GM21360 (cell line): ENCODE data around the gene SLMAP.

ENCODE experiments used
- ATAC-seq: cut with Tn5 transposase; IDR thresholded peaks from one replicate; pipeline ENCODE4 v1.9.1; 2021; ENCODE audit warnings: mild to moderate bottlenecking, moderate library complexity; ENCODE audit not compliant: unreplicated experiment

Gene SLMAP

GRCh38 chr3:57958642-57959422 lies 202.7 kb downstream of the SLMAP start:
- ATAC-seq: no peak

GRCh38 chr3:57959423-57960173 lies 203.5 kb downstream of the SLMAP start:
- ATAC-seq: no peak

- ATAC-seq: no peak
Observed at GRCh38 chr3:57960174-57960505, 204.0 kb downstream of the SLMAP start.

- no peak for ATAC-seq
Observed at GRCh38 chr3:57961177-57961827, 205.2 kb downstream of the SLMAP start.

DNA sequence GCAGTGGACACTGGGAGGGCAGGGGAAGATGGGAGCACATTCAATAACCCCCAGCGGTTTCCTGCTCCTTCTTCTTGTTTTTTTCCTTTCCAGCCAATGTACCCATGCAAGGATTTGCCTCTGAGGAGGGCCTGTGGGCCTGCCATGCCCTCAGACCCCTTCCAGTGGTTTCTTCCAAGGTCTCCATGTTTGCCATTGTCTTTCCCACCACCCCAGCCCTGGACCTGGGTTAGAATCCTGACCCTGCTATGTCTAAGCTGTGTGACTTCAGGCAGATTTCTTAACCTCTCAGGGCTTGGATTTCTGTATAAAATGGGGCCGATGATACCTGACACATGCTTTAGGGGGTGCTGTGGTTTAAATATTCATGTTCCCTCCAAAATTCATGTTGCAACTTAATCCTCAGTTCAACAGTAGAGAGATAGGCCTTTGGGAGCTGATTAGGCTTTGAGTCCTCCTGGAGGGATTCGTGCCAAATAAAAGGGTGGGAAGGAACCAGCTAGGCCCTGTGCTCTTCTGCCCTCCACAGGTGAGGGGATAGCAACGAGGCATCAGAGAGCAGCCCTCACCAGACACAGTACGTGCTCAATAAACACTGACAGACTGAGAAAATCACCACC lies 205.8 kb downstream of the SLMAP start:
- no peak for ATAC-seq

- no peak for ATAC-seq
Observed at GRCh38 chr3:57962448-57962834, 206.3 kb downstream of the SLMAP start.

DNA sequence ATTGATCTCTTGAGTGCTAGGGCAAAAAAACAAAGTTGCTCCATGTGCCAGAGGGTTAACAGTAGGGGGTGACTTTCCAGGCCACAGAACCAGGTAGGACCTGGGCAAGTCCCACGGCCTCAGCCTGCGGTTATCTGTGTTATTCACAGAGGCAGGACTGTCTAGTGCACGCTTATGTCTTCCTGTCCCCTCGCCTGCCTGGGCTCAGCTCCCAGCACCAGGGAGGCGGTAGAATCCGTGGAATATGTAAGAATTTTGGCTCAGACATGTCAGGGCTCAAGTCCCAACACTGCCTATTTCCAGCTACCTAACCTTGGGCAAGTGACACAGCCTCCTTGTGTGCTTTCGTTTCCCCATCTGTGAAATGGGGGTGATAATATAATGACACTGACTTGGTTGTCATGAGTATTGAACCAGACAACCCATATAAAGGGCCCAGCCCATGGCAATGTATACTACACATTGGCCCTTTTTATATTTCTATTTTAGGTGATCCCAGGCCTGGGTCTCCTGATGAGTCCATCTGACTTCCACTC lies 207.8 kb downstream of the SLMAP start:
- ATAC-seq: no peak

GRCh38 chr3:57966829-57967228 lies 210.7 kb downstream of the SLMAP start:
- ATAC-seq: no peak

DNA sequence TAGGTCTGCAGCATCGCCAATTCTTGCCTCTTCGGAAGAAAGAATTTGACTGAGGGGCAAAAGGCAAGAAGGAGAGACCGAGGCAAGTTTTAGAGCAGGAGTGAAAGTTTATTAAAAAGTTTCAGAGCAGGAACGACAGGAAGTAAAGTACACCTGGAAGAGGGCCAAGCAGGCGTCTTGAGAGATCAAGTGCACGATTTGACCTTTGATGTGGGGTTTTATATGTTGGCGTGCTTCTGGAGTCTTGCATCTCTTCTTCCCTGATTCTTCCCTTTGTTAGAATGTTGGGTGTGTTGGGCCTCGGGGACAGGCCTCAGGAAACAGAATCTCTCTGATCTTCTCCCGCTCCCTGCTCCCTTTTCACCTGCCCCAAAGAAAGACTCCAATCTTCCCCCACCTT lies 211.5 kb downstream of the SLMAP start:
- ATAC-seq: no peak

DNA sequence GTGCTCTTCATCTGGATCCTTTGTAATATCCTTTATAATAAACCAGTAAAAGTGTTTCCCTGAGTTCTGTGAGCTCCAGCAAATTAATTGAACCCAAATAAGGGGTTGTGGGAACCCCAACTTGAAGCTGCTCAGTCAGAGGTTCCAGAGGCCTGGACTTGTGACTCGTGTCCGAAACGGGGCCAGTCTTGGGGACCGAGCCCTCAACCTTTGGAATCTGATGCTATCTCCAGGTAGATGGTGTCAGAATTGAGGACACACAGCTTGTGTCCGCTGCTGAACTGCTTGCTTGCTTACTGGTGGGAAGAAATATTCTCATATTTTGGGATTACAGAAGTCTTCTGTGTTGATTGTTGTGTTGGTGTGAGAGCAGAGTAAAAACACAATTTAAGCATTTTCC lies 212.4 kb downstream of the SLMAP start:
- ATAC-seq: no peak

GRCh38 chr3:57971975-57972374 lies 215.9 kb downstream of the SLMAP start:
- ATAC-seq: no peak

- no peak for ATAC-seq
Observed at GRCh38 chr3:57972531-57973111, 216.5 kb downstream of the SLMAP start.

DNA sequence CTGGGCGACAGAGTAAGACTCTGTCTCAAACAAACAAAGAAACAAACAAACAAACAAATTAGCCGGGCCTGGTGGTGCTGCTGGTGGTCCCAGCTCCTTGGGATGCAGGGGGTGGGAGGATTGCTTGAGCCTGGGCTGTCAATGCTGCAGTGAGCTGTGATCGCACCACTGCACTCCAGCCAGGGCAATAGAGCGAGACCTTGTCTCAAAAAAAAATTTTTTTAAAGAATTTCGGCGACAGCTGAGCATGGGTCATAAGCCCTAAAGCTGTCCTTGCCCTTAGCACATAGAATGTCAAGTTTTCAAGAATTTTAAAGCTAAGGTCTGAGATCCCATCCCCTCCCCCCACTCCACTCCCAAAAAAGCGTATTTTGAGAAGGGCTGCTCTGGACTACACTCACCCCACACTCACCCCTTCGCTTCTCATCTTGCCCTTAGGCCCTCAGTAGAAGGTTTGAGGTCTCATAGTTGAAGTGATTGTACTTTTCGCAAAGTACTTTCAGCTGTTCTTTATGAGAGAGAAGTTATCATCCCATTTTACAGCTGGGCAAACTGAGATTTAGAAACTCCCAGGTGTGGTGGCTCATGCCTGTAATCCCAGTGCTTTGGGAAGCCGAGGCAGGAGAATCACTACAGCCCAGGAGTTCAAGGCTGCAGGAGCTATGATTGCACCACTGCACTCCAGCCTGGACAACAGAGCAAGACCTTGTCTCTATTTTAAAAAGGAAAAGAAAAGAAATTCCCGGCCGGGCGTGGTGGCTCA lies 217.8 kb downstream of the SLMAP start:
- ATAC-seq: no peak

- no peak for ATAC-seq
Observed at GRCh38 chr3:57974796-57975388, 218.8 kb downstream of the SLMAP start.

GRCh38 chr3:57977818-57978235 lies 221.7 kb downstream of the SLMAP start:
- no peak for ATAC-seq

GRCh38 chr3:57978316-57978715 lies 222.2 kb downstream of the SLMAP start:
- ATAC-seq: no peak
